Transverse colon (tissue), 4 donors: Measurements from ENCODE around the gene GCDH. TPM values are rescaled to one million over a fixed set of nuclear protein-coding genes. Genes with fewer than 3 reads are reported as not detected.

ENCODE experiments used
- DNase-seq: peaks from one replicate; pipeline ENCODE4 v3.0.0-alpha.2; 2019
- H3K27ac ChIP-seq, 4 donors: fragments of 200-600 bp; sonication (generic); 2 replicates each; pipeline ENCODE4 v1.5.1; 2016 to 2018; ENCODE audit warnings: inconsistent platforms in 4 of 4
- H3K27me3 ChIP-seq: fragments of 200-600 bp; sonication (generic); 2 replicates; pipeline ENCODE4 v1.5.1; 2017; ENCODE audit warnings: inconsistent platforms
- H3K36me3 ChIP-seq, 4 donors: fragments of 200-600 bp; sonication (generic); 2 replicates each; pipeline ENCODE4 v1.5.1; 2017 to 2019; ENCODE audit warnings: inconsistent platforms in 4 of 4
- H3K4me1 ChIP-seq, 4 donors: fragments of 200-600 bp; sonication (generic); 2 replicates each; pipeline ENCODE4 v1.5.1; 2017 to 2020; ENCODE audit warnings: inconsistent platforms in 4 of 4
- H3K4me3 ChIP-seq, 4 donors: fragments of 200-600 bp; sonication (generic); 1 replicate in 1 of 4; 2 replicates in 3 of 4; pipeline versions ENCODE4 v1.5.1 to v1.6.1; 2017 to 2019; ENCODE audit warnings: inconsistent platforms in 4 of 4
- H3K9me3 ChIP-seq, 2 donors: fragments of 200-600 bp; sonication (generic); 2 replicates each; pipeline ENCODE4 v1.5.1; 2017 to 2019; ENCODE audit warnings: inconsistent platforms in 2 of 2
- EP300 ChIP-seq: sonication (generic); formaldehyde crosslinking; IDR thresholded peaks from one replicate; pipeline ENCODE4 v1.6.1; 2017; ENCODE audit warnings: antibody characterized with exemption, low read depth
- POLR2A ChIP-seq: fragments of 450-650 bp; IDR thresholded peaks from one replicate; pipeline ENCODE4 v1.6.1; 2016; ENCODE audit warnings: antibody characterized with exemption, mild to moderate bottlenecking, moderate library complexity
- POLR2AphosphoS5 ChIP-seq, 3 donors: sonication (generic); formaldehyde crosslinking; IDR thresholded peaks; one replicate each; pipeline ENCODE4 v1.6.1; 2016; ENCODE audit warnings: antibody characterized with exemption in 3 of 3
- WGBS, 2 donors: methylation state at CpG; one replicate each; pipeline ENCODE4 v1.1.5; 2018; ENCODE audit warnings: low coverage in 1 of 2; 5-methylcytosine and 5-hydroxymethylcytosine counted together
- in situ Hi-C, 4 donors: fragments of 200-750 bp; cut with MboI; loops; one replicate each; pipeline versions ENCODE4 v1.15.0 to v1.15.1; 2017; ENCODE audit warnings: low sequenced_read_pairs in 3 of 4, low pct_ligation_motif_present in 1 of 4, low pct_unique_long_range_greater_than_20kb in 1 of 4
- intact Hi-C: fragments of 100-400 bp; cut with DNase I; formaldehyde crosslinking; loops from one replicate; pipeline ENCODE4 v1.15.1; 2023; ENCODE audit warnings: low total_unique reads
- total RNA-seq, 4 donors: library from RNA; depleted of rRNA; stranded (reverse); fragments of >200 nt; gene quantifications; one replicate each; pipeline ENCODE4 v1.1.0, GENCODE V29; 2016
- TF ChIP-seq, protein P1 (sequence below), 5 experiments: fragments of 200-600 bp in 3 of 5; fragments of 450-650 bp in 2 of 5; sonication (generic) in 3 of 5; IDR thresholded peaks; 1 replicate in 2 of 5; 2 replicates in 3 of 5; pipeline ENCODE4 v1.5.1; 2016 to 2017; ENCODE audit warnings: antibody characterized with exemption in 5 of 5, inconsistent platforms in 3 of 5, mild to moderate bottlenecking in 2 of 5, moderate library complexity in 1 of 5

GCDH gene
- total RNA-seq, 4 donors from 2014 or later, result 1.9 to 43.4 (median 33.2) TPM

GRCh38 chr19:12937927-12938778 lies 47.2 kb downstream of the GCDH start, which contains the start of gene CALR:
Gene CALR, plus strand, starts transcription at chr19:12938609. Its CDS starts 71 bp downstream, at chr19:12938680.
- 0 to 1% methylated on average over 4 to 63 of the region's 63 CpGs for WGBS, 2 donors
- Histone ChIP-seq H3K27me3 (no peaks in the 10 kb centered on the region), H3K36me3 (peaks cover 0 to 23% (median 9%) of the 10 kb centered on the region in 4 donors), H3K4me1 (peaks cover 16 to 45% (median 33%) of the 10 kb centered on the region in 4 donors), H3K4me3 (peak within 1 kb of the TSS; percentile 90 to 100 (median 92)), H3K27ac (peak within 1 kb of the TSS; percentile 95 to 98 (median 98)), H3K9me3 (no peaks in the 10 kb centered on the region)
- TF ChIP-seq POLR2AphosphoS5 (IDR thresholded peaks at IDR 0.05) (peak; percentile 99 to 100 (median 99)), POLR2A (peak; percentile 100), EP300 (no peak)
- TF ChIP-seq, protein P1, sequence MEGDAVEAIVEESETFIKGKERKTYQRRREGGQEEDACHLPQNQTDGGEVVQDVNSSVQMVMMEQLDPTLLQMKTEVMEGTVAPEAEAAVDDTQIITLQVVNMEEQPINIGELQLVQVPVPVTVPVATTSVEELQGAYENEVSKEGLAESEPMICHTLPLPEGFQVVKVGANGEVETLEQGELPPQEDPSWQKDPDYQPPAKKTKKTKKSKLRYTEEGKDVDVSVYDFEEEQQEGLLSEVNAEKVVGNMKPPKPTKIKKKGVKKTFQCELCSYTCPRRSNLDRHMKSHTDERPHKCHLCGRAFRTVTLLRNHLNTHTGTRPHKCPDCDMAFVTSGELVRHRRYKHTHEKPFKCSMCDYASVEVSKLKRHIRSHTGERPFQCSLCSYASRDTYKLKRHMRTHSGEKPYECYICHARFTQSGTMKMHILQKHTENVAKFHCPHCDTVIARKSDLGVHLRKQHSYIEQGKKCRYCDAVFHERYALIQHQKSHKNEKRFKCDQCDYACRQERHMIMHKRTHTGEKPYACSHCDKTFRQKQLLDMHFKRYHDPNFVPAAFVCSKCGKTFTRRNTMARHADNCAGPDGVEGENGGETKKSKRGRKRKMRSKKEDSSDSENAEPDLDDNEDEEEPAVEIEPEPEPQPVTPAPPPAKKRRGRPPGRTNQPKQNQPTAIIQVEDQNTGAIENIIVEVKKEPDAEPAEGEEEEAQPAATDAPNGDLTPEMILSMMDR (IDR thresholded peaks at IDR 0.05), result no peak
- in situ Hi-C loops (no loop called here), intact Hi-C loops (no loop called here)
- peak; percentile 100 for DNase-seq

DNA sequence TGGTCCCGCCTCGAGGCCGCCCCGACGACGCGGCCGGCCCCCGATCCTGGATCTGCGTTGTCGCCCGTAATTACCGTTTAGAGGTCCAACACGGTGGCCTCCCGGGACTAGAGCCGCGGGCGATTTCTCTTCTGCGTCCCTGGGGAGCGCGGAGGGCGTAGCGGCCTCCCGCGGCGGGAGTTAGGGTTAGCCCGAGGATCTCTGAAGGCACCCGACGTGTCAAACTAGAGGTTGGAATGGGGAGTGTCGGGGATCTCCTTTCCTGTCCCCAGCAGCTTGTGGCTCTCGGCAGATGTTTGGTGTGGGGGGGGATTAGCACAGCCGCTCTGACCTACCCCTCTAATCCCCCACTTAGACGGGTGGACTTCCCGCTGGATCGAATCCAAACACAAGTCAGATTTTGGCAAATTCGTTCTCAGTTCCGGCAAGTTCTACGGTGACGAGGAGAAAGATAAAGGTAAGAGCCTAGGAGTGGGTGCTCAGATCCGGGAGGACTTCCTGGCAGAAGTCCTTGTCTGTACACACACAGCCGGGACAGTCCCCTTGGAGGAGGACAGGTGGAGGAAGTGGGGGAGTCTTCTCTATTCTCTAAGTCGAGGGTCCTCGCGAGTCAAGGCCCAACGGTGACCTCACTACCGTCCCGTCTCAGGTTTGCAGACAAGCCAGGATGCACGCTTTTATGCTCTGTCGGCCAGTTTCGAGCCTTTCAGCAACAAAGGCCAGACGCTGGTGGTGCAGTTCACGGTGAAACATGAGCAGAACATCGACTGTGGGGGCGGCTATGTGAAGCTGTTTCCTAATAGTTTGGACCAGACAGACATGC lies 48.0 kb downstream of the GCDH start:
- peak; percentile 45 for DNase-seq
- H3K27me3 ChIP-seq, result no peaks in the 10 kb centered on the region
- H3K9me3 ChIP-seq, result no peaks in the 10 kb centered on the region
- peak overlapping the region; percentile 95 to 98 (median 98) for H3K27ac ChIP-seq
- intact Hi-C loops (no loop called here), in situ Hi-C loops (no loop called here)
- H3K4me1 ChIP-seq, result peaks cover 16 to 50% (median 33%) of the 10 kb centered on the region in 4 donors
- TF ChIP-seq, protein P1 (IDR thresholded peaks at IDR 0.05), result peak; percentile 37 to 76 (median 45)
- TF ChIP-seq POLR2AphosphoS5 (IDR thresholded peaks at IDR 0.05), result no peak
- TF ChIP-seq EP300, result no peak
- TF ChIP-seq POLR2A, result peak; percentile 25
- WGBS, 2 donors, result 1 to 10% methylated on average over 2 to 53 of the region's 54 CpGs
- H3K4me3 ChIP-seq, result peak overlapping the region; percentile 90 to 100 (median 92)
- H3K36me3 ChIP-seq, result peaks cover 0 to 30% (median 12%) of the 10 kb centered on the region in 4 donors

- DNase-seq, result no peak
- 64% methylated on average over 10 of the region's 10 CpGs; no CpG with 5 or more reads in 1 of the 2 donors for WGBS, 2 donors
- H3K36me3 ChIP-seq, result peaks cover 0 to 33% (median 15%) of the 10 kb centered on the region in 4 donors
- in situ Hi-C loops, result no loop called here
- H3K27ac ChIP-seq, result peak overlapping the region; percentile 95 to 98 (median 98)
- no peaks in the 10 kb centered on the region for H3K27me3 ChIP-seq
- no peaks in the 10 kb centered on the region for H3K9me3 ChIP-seq
- H3K4me1 ChIP-seq, result peaks cover 16 to 53% (median 33%) of the 10 kb centered on the region in 4 donors
- intact Hi-C loops, result loop anchor here (10.0 kb wide), 1 partner anchor 55 kb away; the partner anchor contains the start of genes DNASE2 and KLF1
- TF ChIP-seq POLR2AphosphoS5 (IDR thresholded peaks at IDR 0.05), result no peak
- TF ChIP-seq EP300, result no peak
- TF ChIP-seq, protein P1 (IDR thresholded peaks at IDR 0.05), result no peak
- H3K4me3 ChIP-seq, result peak overlapping the region in 3 of 4 donors; percentile 90 to 100 (median 91)
Measured at GRCh38 chr19:12939975-12940423, 49.0 kb downstream of the GCDH start.
